GM12878 (cell line): ENCODE results near the gene RPS16. TPM values are rescaled to one million over a fixed set of nuclear protein-coding genes. Genes with fewer than 3 reads are reported as not detected.

Experiments used
- ATAC-seq: fragments of 200-7000 bp; cut with Tn5 transposase; 3 replicates; pipeline ENCODE4 v1.9.1; 2020; ENCODE audit warnings: mild to moderate bottlenecking, moderate library complexity
- BruUV-seq: library from RNA; stranded (reverse); fragments of 400-500 nt; replicated peaks from 2 replicates; lab custom pipeline; 2021; lab: Mats Ljungman, UMichigan
- CTCF ChIA-PET: fragments of 300-600 bp; sonication (Branson Sonifier 250); formaldehyde crosslinking; extraction: SDS; loops from one replicate; lab custom pipeline; 2021; ENCODE audit warnings: inconsistent platforms; lab: Yijun Ruan, JAX
- POLR2A ChIA-PET: fragments of 350-600 bp; formaldehyde crosslinking; extraction: SDS; loops from one replicate; lab custom pipeline; 2021; ENCODE audit warnings: inconsistent platforms; lab: Charles Lee
- RAD21 ChIA-PET: fragments of 300-600 bp; sonication (Branson Sonifier 250); formaldehyde crosslinking; loops from one replicate; lab custom pipeline; 2023; ENCODE audit warnings: antibody characterized with exemption; ENCODE audit not compliant: unreplicated experiment; lab: Charles Lee
- SMC1A ChIA-PET: fragments of 300-600 bp; sonication (Branson Sonifier 250); formaldehyde crosslinking; loops from one replicate; lab custom pipeline; 2023; ENCODE audit not compliant: unreplicated experiment, uncharacterized antibody; lab: Charles Lee
- DNase-seq: peaks from one replicate; pipeline ENCODE4 v3.0.0-alpha.2; 2011; ENCODE audit warnings: low read depth, low spot score
- FAIRE-seq: peaks from 3 replicates; lab custom pipeline; 2011; peaks lifted over from hg19 to GRCh38; lab: Jason Lieb, UNC
- H2AFZ ChIP-seq: 2 replicates; pipeline ENCODE4 v1.6.0; 2011; ENCODE audit warnings: low read depth, low read length, control low read depth; ENCODE audit not compliant: control insufficient read depth
- H3K27ac ChIP-seq: 2 replicates; pipeline ENCODE4 v1.5.1; 2011; ENCODE audit warnings: control low read depth; ENCODE audit not compliant: control insufficient read depth, insufficient read depth
- H3K27me3 ChIP-seq, 2 experiments: replicated peaks in 1 of 2; 2 replicates each; pipeline versions ENCODE4 v1.6.0 to v1.6.1; 2011; ENCODE audit warnings: low read length in 1 of 2; ENCODE audit not compliant: control insufficient read depth in 2 of 2, insufficient read depth in 2 of 2
- H3K36me3 ChIP-seq, 2 experiments: 2 replicates each; pipeline ENCODE4 v1.5.1; 2011; ENCODE audit warnings: low read length in 1 of 2; ENCODE audit not compliant: control insufficient read depth in 2 of 2, insufficient read depth in 2 of 2
- H3K4me1 ChIP-seq: 2 replicates; pipeline ENCODE4 v1.6.1; 2011; ENCODE audit warnings: mild to moderate bottlenecking, low read length, moderate library complexity, mixed read lengths; ENCODE audit not compliant: control insufficient read depth, insufficient read depth
- H3K4me2 ChIP-seq: 2 replicates; pipeline ENCODE4 v1.6.0; 2011; ENCODE audit warnings: control low read depth; ENCODE audit not compliant: control insufficient read depth, insufficient read depth
- H3K4me3 ChIP-seq: fragments of 200-600 bp; sonication (generic); 2 replicates; pipeline ENCODE4 v1.5.1; 2016
- H3K79me2 ChIP-seq: 2 replicates; pipeline ENCODE4 v1.6.0; 2011; ENCODE audit warnings: low read length; ENCODE audit not compliant: control insufficient read depth, insufficient read depth
- H3K9ac ChIP-seq: 2 replicates; pipeline ENCODE4 v1.8.0; 2011; ENCODE audit warnings: low read length, control low read depth, mixed read lengths; ENCODE audit not compliant: control insufficient read depth, insufficient read depth
- H3K9me3 ChIP-seq: replicated peaks from 3 replicates; pipeline ENCODE4 v1.5.1; 2011; ENCODE audit warnings: mild to moderate bottlenecking, low read length; ENCODE audit not compliant: control insufficient read depth, insufficient read depth
- H4K20me1 ChIP-seq: 2 replicates; pipeline ENCODE4 v1.6.0; 2011; ENCODE audit not compliant: control insufficient read depth, insufficient read depth
- CTCF ChIP-seq, 3 experiments: IDR thresholded peaks in 2 of 3; conservative IDR thresholded peaks in 1 of 3; 2 replicates each; pipeline ENCODE4 v1.5.1; 2011; ENCODE audit warnings: low read depth in 3 of 3, low read length in 3 of 3, mild to moderate bottlenecking in 3 of 3, control low read depth in 2 of 3, moderate library complexity in 2 of 3, inconsistent platforms in 1 of 3, mixed read lengths in 1 of 3; ENCODE audit not compliant: control insufficient read depth in 2 of 3, insufficient read depth in 1 of 3; ENCODE audit errors: extremely low read depth in 1 of 3
- IRF4 ChIP-seq: IDR thresholded peaks from 2 replicates; pipeline ENCODE4 v1.6.1; 2011; ENCODE audit warnings: low read depth, low read length
- MEF2A ChIP-seq: IDR thresholded peaks from 2 replicates; pipeline ENCODE4 v1.6.1; 2011; ENCODE audit warnings: low read depth, mild to moderate bottlenecking, low read length, moderate library complexity; ENCODE audit not compliant: insufficient read depth
- POLR2A ChIP-seq: IDR thresholded peaks from 2 replicates; pipeline ENCODE4 v1.6.1; 2011; ENCODE audit warnings: low read depth, mild to moderate bottlenecking, low read length
- TARDBP ChIP-seq: IDR thresholded peaks from 2 replicates; pipeline ENCODE4 v1.6.1; 2016; ENCODE audit warnings: borderline replicate concordance
- YY1 ChIP-seq: IDR thresholded peaks from 2 replicates; pipeline ENCODE4 v1.6.1; 2011; ENCODE audit warnings: low read depth, mild to moderate bottlenecking, low read length
- ZNF622 ChIP-seq: fragments of 450-650 bp; IDR thresholded peaks from 2 replicates; pipeline ENCODE4 v1.6.1; 2017; ENCODE audit warnings: mild to moderate bottlenecking, inconsistent platforms
- ZSCAN29 ChIP-seq: fragments of 450-650 bp; IDR thresholded peaks from 2 replicates; pipeline ENCODE4 v1.6.1; 2017; ENCODE audit warnings: mild to moderate bottlenecking, moderate library complexity
- WGBS: methylation state at CpG from one replicate; pipeline ENCODE4 v1.1.6; 2016; ENCODE audit warnings: low lambda C conversion rate; ENCODE audit not compliant: insufficient replicate concordance, insufficient coverage; ENCODE audit errors: missing lambda C conversion rate; 5-methylcytosine and 5-hydroxymethylcytosine counted together
- in situ Hi-C: fragments of 300-500 bp; cut with MboI; formaldehyde crosslinking; loops from 9 replicates; pipeline ENCODE4 v1.14.3; 2018; ENCODE audit warnings: mixed read lengths
- intact Hi-C: fragments of 100-400 bp; cut with micrococcal nuclease; formaldehyde crosslinking; loops from one replicate; pipeline ENCODE4 v1.14.2; 2022; ENCODE audit not compliant: unreplicated experiment
- polyA plus RNA-seq, 11 experiments: library from polyadenylated mRNA; depleted of rRNA in 4 of 11; unstranded in 6 of 11; stranded (reverse) in 5 of 11; fragments of >200 nt; fragmentation: Nextera tagmentation in 4 of 11; fragmentation: Illumina TruSeq in 1 of 11; extraction: Ambion mirVana in 4 of 11; extraction: Trizol in 1 of 11; gene quantifications; 1 replicate in 1 of 11; 2 replicates in 10 of 11; pipeline versions ENCODE4 v1.2.1 to v1.2.3, GENCODE V29; 2011 to 2016; ENCODE audit warnings: inconsistent platforms in 2 of 11, missing spikeins in 2 of 11, low read depth in 1 of 11
- total RNA-seq, 4 experiments: library from RNA; depleted of rRNA in 3 of 4; stranded (reverse); fragments of >200 nt in 3 of 4; fragmentation: Illumina TruSeq in 1 of 4; extraction: Trizol in 1 of 4; gene quantifications; 2 replicates each; pipeline versions ENCODE4 v1.2.1 to v1.2.3, GENCODE V29; 2013 to 2021
- TF ChIP-seq, protein P1 (sequence below): IDR thresholded peaks from 2 replicates; pipeline ENCODE4 v1.6.1; 2011; ENCODE audit warnings: borderline replicate concordance, low read depth, mild to moderate bottlenecking, moderate library complexity, mixed read lengths, low read length; ENCODE audit not compliant: insufficient read depth; ENCODE audit errors: extremely low read length
- TF ChIP-seq, protein P2 (sequence below): IDR thresholded peaks from 2 replicates; pipeline ENCODE4 v1.6.1; 2011; ENCODE audit warnings: mild to moderate bottlenecking, low read depth, low read length, moderate library complexity; ENCODE audit not compliant: insufficient replicate concordance

The RPS16 gene
- total and polyA plus RNA-seq, 10 of the 15 experiments (the other 5 are each of a cell fraction or from before 2014, with no cell fraction given), result 148 to 4,810 (median 2,343) TPM

- Histone ChIP-seq H3K27me3 (no peaks in the 10 kb centered on the region), H3K9ac (no peak overlapping the region), H2AFZ (no peak overlapping the region), H3K36me3 (peaks cover 10 to 24% of the 10 kb centered on the region in 2 experiments; a peak in 3 of 4 replicates), H3K79me2 (no peaks in the 10 kb centered on the region), H3K27ac (no peak overlapping the region), H3K9me3 (no peaks in the 10 kb centered on the region), H3K4me3 (no peak overlapping the region), H3K4me2 (no peak overlapping the region), H4K20me1 (no peaks in the 10 kb centered on the region), H3K4me1 (no peaks in the 10 kb centered on the region)
- BruUV-seq, result no TSS peak
- FAIRE-seq (no peak), ATAC-seq (no peak), DNase-seq (no peak)
- intact Hi-C loops (no loop called here), in situ Hi-C loops (no loop called here)
- ChIA-PET RAD21 (no interaction called here), SMC1A (no interaction called here), POLR2A (no interaction called here), CTCF (interaction anchor here (1.1 kb wide), 1 partner anchor 25 kb away, joined by 3 read pairs; no protein-coding TSS in a partner anchor)
- TF ChIP-seq POLR2A (peak; percentile 31), YY1 (no peak)
- TF ChIP-seq, protein P1, sequence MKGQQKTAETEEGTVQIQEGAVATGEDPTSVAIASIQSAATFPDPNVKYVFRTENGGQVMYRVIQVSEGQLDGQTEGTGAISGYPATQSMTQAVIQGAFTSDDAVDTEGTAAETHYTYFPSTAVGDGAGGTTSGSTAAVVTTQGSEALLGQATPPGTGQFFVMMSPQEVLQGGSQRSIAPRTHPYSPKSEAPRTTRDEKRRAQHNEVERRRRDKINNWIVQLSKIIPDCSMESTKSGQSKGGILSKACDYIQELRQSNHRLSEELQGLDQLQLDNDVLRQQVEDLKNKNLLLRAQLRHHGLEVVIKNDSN, result no peak
- 87% methylated on average over 34 of the region's 35 CpGs for WGBS
These were observed 12.3 kb downstream of the RPS16 start for GRCh38 chr19:39423258-39424086.

DNA sequence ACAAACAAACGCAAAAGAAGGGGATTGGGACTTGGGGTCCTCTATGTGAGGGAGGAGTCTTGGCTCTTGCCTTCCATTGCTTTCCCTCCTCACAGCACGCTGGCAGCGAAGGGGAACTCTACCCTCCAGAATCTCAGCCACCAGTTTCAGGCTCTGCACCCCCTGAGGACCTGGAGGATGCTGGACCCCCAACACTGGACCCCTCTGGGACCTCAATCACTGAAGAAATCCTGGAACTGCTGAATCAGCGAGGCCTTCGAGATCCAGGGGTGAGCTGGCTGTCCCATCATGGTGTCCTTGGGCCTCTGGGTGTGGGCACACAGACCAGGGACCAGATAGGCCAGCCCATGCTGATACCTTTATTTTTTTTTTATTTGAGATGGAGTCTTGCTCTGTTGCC lies 13.7 kb downstream of the RPS16 start:
- H3K9me3 ChIP-seq, result no peaks in the 10 kb centered on the region
- H4K20me1 ChIP-seq, result no peaks in the 10 kb centered on the region
- no peak for FAIRE-seq
- ChIA-PET RAD21 (no interaction called here), SMC1A (interaction anchor here (1.0 to 1.2 kb wide), 2 partner anchors 52 to 53 kb away, joined by 3 read pairs; no protein-coding TSS in a partner anchor), POLR2A (no interaction called here), CTCF (interaction anchor here (0.6 to 1.3 kb wide), 2 partner anchors 14 to 53 kb away, joined by 3 read pairs; partner anchors contain the start of gene RPS16)
- H3K27me3 ChIP-seq, result no peaks in the 10 kb centered on the region
- H3K27ac ChIP-seq, result no peak overlapping the region
- no peak overlapping the region for H2AFZ ChIP-seq
- no peak for ATAC-seq
- no peaks in the 10 kb centered on the region for H3K79me2 ChIP-seq
- no peak overlapping the region for H3K4me3 ChIP-seq
- intact Hi-C loops (no loop called here), in situ Hi-C loops (no loop called here)
- no peak overlapping the region for H3K9ac ChIP-seq
- no peak overlapping the region for H3K4me2 ChIP-seq
- no peak for DNase-seq
- 89% methylated on average over 5 of the region's 5 CpGs for WGBS
- peaks cover 11 to 24% of the 10 kb centered on the region in 2 experiments; a peak in 3 of 4 replicates for H3K36me3 ChIP-seq
- TF ChIP-seq, protein P2, sequence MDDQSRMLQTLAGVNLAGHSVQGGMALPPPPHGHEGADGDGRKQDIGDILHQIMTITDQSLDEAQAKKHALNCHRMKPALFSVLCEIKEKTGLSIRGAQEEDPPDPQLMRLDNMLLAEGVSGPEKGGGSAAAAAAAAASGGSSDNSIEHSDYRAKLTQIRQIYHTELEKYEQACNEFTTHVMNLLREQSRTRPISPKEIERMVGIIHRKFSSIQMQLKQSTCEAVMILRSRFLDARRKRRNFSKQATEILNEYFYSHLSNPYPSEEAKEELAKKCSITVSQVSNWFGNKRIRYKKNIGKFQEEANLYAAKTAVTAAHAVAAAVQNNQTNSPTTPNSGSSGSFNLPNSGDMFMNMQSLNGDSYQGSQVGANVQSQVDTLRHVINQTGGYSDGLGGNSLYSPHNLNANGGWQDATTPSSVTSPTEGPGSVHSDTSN, result no peak
- TF ChIP-seq, protein P1, result no peak
- TF ChIP-seq MEF2A (no peak), TARDBP (no peak), IRF4 (no peak), CTCF (IDR thresholded peaks at IDR 0.05 in 2 of 3, conservative IDR thresholded peaks at IDR 0.05 in 1 of 3; ENCODE audit: control insufficient read depth in 2 of 3, extremely low read depth in 1 of 3, insufficient read depth in 1 of 3, low read depth in 3 of 3, low read length in 3 of 3) (no peak), ZSCAN29 (no peak), ZNF622 (no peak)
- no peaks in the 10 kb centered on the region for H3K4me1 ChIP-seq
- BruUV-seq, result no TSS peak
